ENCODE results near the gene KATNAL1. TPM values are rescaled to one million over a fixed set of nuclear protein-coding genes. Genes with fewer than 3 reads are reported as not detected.

The KATNAL1 gene
- polyA plus RNA-seq (ENCODE audit: insufficient read length in 3 of 3) = 10 to 100 TPM; 12.0 to 13.9 (median 12.8) TPM

DNA sequence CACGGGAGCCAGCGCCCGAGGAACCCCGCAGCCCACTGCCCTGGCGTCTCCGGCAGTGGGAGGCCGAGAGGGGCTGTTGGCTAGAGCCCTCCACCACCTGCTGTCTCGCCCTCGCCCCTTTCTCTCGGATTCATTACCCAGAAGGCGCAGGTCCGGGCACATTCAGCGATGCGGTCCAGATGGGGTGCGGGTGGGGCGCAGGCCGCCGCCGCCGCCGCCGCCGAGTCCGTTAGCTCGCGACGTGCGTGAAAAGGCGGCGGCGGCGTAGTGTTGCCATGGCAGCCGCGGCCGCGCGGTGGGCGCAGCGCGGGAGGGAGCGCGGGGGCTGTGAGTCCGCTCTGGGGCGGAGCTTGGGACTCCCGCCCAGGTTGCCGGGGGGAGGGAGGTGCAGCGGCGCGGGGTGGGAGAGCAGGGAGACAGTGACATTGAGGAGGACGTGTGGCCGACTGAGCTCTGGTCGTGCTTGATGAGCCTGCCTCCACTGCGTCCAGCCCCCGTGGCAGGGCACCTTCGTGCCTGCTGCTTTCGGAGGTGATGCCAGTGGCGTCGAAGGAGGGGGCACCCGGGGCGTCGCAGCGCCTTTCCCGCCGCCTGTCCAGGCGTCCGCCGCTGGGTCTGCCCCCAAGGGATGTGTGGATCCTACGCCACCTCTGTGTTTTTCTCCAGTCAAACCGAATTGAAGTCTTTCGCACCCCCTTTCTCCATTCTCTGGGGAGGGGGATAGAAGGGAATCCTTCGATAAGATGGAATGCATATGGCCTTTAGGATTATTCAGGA, at the start of gene KATNAL1:
Gene KATNAL1, minus strand, starts transcription at position 358 of the 777 bp plus-strand sequence. CDS start 23,774 bp downstream, outside the sequence.
- peak; percentile 45 to 63 (median 58) for DNase-seq (ENCODE audit: low read depth in 3 of 3, low spot score in 2 of 3)

DNA sequence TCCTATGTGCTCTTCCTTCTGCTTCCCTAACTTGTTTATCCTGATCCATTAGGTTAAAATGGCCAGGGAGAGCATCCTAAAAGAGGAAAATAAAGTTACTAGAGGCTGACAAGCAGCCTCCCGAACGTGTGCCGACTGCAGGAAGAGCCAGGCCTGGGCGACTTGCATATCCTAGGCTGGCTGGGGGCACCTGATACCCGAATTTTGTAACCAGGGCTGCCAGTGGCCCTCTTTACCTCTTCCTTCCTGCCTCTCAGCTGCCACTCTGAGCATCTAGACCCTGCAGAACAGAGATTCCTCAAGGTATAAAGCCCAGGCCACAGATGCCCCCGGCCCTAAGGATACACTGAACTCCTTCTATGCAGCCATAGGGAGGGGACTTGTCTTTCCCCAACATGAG, 48.5 kb upstream of the KATNAL1 start:
- no peak for DNase-seq (ENCODE audit: low read depth in 3 of 3, low spot score in 2 of 3)

DNA sequence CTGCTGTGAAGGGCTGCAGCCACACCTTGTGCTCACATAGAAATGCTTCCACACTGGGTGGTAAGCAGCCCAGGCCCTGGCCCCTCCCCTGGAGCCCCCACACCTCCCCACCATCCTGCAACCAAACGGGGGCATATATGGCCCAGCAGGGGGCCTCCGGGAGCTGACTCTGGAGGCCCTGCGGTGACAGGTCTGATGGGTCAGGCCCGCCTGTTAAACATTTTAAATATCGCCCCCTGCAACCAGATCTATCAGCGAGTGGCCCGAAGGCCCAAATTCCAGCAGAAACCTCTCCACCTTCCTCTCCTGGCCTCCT, 48.0 kb upstream of the KATNAL1 start:
- DNase-seq (ENCODE audit: low read depth in 3 of 3, low spot score in 2 of 3) = no peak

DNA sequence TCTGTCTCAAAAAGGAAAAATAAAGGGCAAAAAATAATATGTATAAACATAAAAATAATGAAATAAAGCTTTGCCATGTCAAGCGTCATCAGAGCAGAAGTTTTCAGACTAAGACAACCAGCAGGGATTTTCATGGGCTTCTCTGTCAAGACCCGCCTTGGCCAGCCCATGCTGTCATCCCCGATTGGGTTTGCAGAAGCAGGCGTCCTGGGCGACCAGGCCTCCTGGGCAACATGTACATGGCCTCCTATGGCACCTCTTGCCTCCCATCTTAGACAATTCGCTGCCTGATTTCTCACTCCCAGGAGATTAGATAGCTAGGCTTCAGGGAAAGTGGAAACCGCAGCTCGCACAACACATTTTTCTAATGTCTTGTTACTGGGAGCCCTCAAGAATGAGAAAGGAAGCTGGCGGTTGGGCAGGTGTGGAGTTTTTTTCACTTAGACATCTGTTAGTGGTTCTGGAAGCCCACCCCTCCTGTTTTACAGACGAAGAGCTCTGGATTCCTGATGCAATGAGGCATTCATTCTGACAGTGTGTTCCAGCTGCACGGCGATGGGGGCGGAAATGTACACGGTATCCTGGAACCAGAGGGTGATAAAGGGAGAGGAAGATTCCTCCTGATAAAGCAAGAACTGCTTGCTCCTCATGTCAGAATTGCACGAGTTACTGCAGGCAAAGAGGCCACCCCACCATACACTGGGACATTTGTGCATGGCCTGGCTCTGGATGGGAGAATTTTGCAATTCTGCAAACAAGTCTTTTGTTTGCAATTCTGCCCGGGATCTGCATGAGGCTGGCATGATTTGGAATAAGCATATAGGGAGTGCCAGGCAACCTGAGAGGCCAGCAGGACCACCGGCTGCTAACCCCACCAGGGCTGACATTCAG, 47.4 kb upstream of the KATNAL1 start:
- no peak for DNase-seq (ENCODE audit: low read depth in 3 of 3, low spot score in 2 of 3)

DNA sequence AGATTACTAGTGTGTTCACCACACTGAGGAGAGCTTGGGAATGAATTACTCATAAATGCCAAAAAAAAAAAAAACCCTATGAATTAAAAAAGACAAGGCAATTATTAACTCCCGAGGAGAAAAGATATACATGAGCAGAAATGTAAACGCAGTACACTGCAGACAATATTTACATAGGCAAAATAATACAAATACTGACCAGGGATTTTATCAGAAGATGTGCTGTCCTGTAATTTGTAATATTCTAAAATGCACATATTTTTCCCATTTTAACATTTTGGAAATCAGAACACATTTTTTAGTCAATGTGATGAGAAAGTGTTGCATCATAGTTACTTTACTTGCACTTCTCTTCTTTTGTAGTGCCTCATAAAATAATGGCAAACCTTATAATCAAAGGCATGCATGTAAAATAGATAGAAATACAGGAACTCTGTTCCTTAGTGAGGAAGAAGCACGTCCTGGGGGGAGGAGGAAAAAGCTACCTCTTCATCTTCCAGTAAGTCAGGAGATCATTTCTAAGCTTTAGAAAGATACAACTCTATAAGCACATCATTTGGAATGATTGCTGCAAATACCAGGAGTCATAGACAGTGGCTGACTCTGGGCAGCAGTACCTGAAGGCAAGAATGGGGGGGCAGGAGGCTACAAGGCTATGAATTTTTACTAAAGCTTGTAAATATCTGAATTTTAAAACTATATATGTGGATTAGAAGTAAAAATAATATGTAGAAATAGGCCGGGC, 46.3 kb upstream of the KATNAL1 start:
- DNase-seq (ENCODE audit: low read depth in 3 of 3, low spot score in 2 of 3) = no peak

DNA sequence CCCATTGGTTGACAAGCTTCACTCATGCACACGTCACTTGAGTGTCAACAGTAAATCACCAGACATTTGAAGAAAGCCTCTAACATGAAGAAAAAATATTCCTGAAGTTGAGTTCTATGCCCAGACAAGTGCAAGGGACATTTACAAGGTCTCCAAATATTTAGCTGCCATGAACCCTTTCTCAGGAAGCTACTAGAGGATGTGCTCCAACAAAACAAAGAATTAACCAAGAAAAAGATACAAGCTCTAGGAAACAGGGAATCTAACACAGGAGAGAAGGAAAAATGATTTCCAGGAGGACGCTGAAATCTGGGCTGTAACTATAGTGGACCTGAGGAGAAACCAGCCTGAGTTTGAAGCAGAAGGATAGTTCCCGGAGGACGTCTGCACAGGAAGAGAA, 45.7 kb upstream of the KATNAL1 start:
- DNase-seq (ENCODE audit: low read depth in 3 of 3, low spot score in 2 of 3) = no peak

DNA sequence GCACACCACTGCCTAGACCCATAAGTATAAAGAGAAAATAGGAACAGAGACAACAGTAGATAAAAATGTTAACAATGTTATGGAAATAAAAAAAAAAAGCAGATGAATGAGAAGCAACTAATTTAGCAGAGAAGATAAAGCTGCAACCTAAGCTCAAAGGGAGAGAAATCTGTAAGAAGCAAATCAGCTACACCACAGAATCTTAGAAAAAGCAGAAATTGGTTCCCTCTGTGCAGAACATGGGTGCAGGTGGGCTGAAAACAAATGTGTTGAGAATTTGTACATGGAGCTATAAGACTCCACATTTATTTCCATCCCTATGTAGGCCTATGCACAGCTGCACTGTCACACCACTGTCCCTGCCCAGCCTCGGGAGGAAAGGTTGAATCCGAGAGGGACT, 44.8 kb upstream of the KATNAL1 start:
- no peak for DNase-seq (ENCODE audit: low read depth in 3 of 3, low spot score in 2 of 3)

DNA sequence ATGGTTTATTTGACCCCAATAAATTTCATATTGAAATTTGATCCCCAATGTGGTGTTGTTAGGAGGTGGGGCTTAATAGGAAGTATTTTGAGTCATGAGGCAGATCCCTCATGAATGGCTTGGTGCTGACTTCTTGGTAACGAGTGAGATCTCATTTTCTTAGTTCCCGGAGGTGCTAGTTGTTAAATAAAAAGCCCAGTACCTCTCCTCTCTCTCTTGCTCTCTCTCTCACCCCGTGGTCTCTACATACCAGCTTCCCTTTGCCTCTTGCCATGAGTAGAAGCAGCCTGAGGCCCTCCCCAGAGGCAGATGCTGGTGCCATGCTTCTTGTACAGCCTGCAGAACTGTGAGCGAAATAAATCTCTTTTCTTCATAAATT, 39.4 kb upstream of the KATNAL1 start:
- no peak for DNase-seq (ENCODE audit: low read depth in 3 of 3, low spot score in 2 of 3)

DNA sequence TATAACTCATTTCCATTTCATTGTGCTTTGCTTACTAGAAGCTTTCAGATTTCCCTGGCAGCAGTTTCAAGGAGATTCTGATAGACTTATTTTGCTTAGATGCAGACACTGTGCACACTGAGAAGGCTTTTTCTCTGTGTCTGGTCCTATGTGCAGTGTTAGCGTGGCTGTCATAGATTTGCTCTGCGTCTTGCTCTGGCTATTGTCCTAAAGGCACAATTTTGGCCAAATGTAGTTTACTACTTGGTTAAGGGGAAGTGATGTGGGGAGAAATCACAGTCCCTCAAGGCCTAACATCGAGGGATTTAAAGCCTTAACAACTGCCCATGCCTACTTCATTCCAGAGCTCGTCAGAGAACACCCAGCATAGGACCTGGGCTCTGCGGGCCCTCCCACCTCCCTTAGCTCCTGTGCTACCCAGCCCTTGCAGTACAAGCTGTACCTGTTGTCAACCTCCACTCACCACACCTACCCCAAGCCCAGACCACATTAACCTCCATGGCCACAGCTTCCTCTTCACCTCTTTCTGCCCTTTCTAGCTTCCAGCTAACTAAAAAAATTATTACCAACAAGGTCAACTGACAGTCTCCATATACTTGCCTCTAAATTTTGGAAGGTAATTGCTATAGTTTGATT, 38.9 kb upstream of the KATNAL1 start:
- no peak for DNase-seq (ENCODE audit: low read depth in 3 of 3, low spot score in 2 of 3)

DNA sequence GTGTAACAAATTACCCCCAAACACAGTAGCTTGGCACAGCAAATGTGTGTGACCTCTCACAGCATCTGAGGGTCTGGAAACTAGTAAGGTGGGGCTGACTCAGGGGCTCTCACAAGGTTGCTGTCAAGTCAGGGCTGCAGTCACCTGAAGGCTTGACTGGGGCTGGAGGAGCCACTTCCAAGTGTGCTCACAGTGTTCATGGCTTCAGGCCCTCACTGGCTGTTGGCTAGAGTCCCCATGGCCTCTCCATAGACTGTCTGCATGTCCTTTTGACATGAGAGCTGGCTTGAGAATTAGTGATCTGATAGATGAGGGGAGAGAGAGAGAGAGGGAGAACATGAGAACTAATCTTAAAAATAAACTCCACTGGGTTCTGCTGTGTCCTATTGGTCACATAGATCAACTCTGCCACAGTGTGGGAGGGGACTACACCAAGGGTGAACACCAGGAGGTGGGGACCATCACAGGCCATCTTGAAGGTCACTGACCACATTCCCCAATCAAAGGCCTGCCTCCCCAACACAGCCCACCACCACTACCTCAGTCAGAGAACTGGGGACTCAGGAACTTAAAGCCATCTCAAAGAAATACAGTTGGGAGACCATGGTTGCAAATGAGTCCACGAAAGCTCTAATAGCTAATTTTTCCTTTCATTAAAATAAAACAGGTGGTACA, 38.2 kb upstream of the KATNAL1 start:
- no peak for DNase-seq (ENCODE audit: low read depth in 3 of 3, low spot score in 2 of 3)

DNA sequence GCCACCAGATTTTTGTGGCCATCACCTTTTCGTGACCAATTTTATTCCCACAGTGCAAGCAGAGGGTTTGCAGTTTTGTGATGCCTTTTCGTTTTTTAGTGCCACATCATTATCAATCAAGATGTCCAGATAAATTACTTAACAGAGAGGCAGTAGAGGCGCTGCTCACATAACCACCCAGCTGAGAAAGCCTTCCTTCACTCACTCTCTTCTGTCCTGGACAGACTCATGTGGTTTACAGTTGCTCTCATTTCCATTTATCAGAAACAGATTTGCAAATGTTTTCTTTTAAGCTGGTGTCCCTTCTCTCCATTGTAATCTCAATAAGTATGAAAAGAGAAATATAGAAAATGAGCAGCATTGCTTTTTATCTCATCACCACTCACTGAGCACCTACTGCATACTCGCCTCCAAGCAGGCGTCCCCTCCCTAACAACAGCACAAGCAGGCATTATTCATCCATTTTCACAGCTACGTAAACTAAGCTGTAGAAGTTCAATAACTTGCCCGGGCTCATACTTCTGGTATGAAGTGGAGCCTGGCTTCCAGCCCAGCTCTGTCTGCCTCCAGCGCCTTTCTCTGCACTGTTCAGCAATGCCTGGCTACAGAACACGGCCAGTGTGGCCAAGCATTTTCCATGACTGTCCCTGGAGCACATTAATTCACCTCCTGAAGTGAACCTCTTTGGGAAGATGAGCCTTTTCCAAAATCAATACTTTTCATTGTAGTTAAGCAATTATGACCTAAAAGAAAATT, 34.6 kb upstream of the KATNAL1 start:
- no peak for DNase-seq (ENCODE audit: low read depth in 3 of 3, low spot score in 2 of 3)

DNA sequence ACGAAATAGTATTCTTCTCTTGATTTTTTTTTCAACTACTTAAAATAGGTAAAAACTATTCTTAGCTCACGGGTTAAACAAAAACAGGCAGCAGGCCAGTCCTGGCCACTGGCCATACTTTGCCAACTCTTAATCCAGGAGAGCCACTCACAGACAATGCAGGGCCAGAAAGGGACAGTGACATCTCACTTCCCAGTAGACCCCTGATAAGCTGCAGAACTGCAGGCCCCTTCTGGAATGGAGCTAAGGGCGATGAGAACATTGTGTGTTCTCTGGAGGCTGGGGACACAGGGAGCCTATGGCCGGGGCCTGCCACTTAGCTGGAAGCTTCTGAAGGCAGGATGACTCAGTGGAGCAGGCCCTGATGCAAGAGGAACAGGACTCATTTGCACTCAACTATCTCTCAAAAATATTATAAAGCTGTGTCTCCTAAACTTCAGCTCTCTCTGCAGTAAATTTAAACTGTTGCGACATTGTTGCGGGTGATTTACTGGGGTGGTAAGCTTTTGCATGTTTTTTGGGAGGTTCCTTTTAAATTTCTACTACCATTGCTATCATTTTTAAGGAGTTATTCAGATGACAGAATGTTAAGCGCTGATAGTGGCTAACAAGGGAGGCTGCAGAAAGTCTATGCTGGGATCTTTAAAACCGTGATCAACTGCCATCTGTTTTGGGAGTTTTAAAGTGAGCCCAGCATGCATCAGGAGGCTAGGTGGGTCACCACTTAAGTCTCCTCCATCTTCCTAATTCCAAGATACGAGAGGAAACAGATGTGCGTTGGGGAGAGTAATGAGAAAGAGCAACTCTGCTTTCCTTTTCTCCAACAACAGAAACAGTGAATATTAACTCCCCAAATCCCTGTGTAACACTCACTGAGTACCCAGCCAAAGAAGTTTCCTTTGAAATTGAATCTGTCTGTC, 33.2 kb upstream of the KATNAL1 start:
- DNase-seq (ENCODE audit: low read depth in 3 of 3, low spot score in 2 of 3) = no peak

DNA sequence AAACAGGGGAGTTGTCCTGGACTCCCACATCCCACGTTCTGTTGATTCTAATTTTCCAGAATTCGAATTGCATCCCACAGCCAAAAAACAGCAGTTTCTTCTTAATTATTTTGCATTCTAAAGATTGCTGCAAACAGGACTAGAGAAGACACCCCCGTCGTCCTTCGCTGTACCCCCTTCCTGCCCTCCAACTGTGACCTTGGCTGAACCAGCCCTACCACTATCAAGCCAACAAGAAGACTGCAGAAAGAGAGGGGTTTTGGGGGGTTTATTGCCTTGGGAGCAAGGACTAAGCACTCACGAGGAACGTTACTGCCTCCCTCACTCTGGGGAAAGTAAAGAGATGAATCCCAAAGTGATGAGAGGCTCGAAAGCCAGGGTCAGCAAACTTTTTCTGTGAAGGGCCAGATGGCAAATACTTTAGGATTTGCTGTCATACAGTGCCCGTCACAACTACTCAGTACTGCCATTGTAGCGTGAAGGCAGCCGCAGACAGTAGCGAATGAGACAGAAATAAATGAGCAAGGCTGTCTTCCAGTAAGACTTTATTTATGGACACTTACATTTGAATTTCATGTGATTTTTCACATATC, 32.5 kb upstream of the KATNAL1 start:
- DNase-seq (ENCODE audit: low read depth in 3 of 3, low spot score in 2 of 3) = no peak

DNA sequence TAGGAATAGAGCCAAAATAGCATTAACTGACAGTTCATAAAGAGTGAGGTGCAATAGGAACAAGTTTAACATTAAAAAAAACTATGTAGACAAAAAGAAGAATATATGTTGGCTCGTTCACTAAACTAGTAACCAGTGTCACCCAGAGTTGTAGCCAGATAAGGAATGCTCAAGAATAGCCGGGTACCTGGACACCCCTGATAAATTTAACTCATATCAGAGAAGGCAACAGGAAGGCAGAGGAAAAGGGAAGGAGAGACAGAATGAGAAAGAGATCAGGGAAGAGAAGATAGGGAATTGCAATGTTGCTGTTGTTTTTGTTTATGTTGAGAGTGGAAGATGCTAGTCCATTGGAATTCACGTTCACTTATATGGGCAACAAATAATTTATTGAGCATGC, 31.6 kb upstream of the KATNAL1 start:
- no peak for DNase-seq (ENCODE audit: low read depth in 3 of 3, low spot score in 2 of 3)

DNA sequence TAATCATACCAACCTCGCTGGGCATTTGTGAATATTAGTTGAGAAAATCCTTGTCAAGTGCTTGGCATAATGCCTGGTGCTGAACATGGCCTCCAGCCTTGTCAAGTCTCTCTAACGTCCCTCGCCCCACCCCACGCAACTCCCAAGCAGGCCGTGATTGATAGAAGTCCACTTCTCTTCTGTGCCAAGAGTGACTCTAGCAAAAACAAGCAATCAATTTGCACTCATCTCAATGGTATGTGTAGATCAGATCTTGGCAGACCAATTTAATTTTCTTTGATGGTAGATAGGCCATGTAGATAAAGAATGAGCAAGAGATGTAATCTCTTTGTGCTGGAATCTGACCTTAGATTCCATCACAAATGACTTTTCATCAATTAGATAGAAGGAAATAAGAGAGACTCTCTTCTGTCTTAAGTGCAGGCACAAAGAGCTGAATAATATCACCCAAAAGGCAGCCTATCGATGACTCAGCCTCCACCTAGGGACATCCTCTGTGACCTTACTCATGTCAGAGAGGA, 31.0 kb upstream of the KATNAL1 start:
- no peak for DNase-seq (ENCODE audit: low read depth in 3 of 3, low spot score in 2 of 3)

DNA sequence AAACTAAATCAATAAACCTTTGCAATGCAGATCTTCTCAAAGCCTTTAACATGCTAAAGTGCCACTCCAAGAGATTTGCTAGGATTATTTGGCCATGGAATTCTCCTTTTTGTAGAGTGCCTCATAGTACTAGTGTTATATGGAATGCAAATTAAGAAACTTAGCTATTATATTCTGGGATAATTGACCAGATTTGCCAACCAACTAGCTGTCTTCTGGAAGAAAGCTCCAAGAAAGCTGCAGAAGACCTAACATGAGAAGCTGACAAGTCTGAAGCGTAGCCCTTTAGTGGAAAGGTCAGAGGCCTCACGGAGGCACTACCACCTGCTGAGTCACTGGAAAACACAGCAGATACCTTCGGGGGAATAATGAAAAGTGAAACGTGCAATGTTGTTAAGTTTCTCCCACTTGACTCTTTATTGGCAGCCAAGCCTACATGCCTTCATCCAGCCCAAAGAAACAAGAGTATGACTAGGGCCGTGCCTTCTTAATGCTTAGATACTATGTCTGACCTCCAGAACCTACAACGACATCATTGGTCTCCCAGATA, 29.8 kb upstream of the KATNAL1 start:
- no peak for DNase-seq (ENCODE audit: low read depth in 3 of 3, low spot score in 2 of 3)

DNA sequence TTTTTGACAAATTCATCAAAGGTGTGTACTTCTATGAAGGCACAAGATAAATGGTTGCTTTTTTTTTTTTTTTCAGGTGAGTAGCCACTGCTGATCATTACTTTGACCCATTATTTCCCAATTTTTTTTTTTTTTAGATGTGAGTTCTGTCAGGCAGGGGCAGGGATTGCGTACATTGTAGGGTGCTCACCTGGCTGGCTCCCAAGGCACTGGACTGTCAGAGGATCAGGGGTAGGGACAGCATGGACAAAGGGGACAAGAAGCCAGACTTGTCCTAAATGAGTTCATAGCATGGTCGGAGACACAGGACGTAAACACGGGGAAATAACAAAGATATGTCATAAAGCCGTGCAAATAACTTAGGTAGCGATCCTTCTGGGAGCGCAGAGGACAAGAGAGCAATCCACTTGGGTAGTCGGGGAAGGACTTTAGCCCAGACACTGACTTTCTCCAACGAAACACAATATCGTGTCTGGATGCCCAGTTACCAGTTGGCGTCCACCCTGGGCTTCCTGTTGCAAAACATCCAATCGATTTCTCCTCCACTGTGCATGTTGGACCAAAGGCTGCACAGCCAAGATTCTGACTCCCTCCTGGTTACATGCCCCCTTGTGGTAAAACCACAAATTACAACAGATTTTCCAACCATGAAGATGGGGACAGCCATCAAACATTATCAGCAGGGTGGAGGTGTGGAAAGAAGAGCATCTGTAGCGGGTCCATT, 27.5 kb upstream of the KATNAL1 start:
- DNase-seq (ENCODE audit: low read depth in 3 of 3, low spot score in 2 of 3) = no peak

All from right renal cortex interstitium (tissue), 3 donors.